Left ventricle myocardium superior (tissue), 1 donor: ENCODE data around the gene PIPOX. TPM values are rescaled to one million over a fixed set of nuclear protein-coding genes. Genes with fewer than 3 reads are reported as not detected.

Source experiments
- ATAC-seq: fragments of 200-7000 bp; cut with Tn5 transposase; one replicate; pipeline ENCODE4 v1.9.1; 2020; ENCODE audit warnings: mild to moderate bottlenecking, moderate library complexity
- DNase-seq: peaks from one replicate; pipeline ENCODE4 v3.0.0-alpha.2; 2020
- intact Hi-C: fragments of 100-400 bp; cut with micrococcal nuclease; formaldehyde crosslinking; loops from one replicate; pipeline ENCODE4 v1.11.0; 2022
- total RNA-seq: library from RNA; stranded (reverse); fragmentation: NEBNext Ultra II Directional; extraction: Animal tissue kit (Norgen Biotek cat#: 25700); gene quantifications from one replicate; pipeline ENCODE4 v1.2.1, GENCODE V29; 2021
- donor health status: DM: no; HTN: yes; CAD: no; lungs with severe emphysema.

PIPOX gene
- total RNA-seq, 1 donor from 2014 or later = 0.59 TPM

- intact Hi-C loops = no loop called here
- ATAC-seq = no peak
- DNase-seq = peak; percentile 13
Observed at GRCh38 chr17:29066606-29067005, 23.7 kb downstream of the PIPOX start.

- intact Hi-C loops = no loop called here
Observed at GRCh38 chr17:29068818-29069217, 25.9 kb downstream of the PIPOX start.

GRCh38 chr17:29069526-29070041 is 26.6 kb downstream of the PIPOX start:
- intact Hi-C loops = no loop called here
- DNase-seq = peak; percentile 46
- ATAC-seq = peak; percentile 47

More at GRCh38 chr17:29068818-29069217, 25.9 kb downstream of the PIPOX start:
- DNase-seq (peak; percentile 21), ATAC-seq (no peak)

GRCh38 chr17:29070308-29070707 is 27.4 kb downstream of the PIPOX start:
- peak; percentile 58 for ATAC-seq
- DNase-seq = peak; percentile 12
- intact Hi-C loops = no loop called here

GRCh38 chr17:29070781-29071180 is 27.8 kb downstream of the PIPOX start:
- intact Hi-C loops = no loop called here
- ATAC-seq (peak; percentile 2), DNase-seq (peak; percentile 10)

- ATAC-seq (no peak), DNase-seq (no peak)
- intact Hi-C loops = no loop called here
Observed at GRCh38 chr17:29071303-29071702, 28.4 kb downstream of the PIPOX start.

GRCh38 chr17:29073045-29073444 is 30.1 kb downstream of the PIPOX start:
- DNase-seq = no peak

GRCh38 chr17:29073520-29073919 is 30.6 kb downstream of the PIPOX start:
- no peak for ATAC-seq
- intact Hi-C loops = no loop called here
- DNase-seq = peak; percentile 13

More at GRCh38 chr17:29073045-29073444, 30.1 kb downstream of the PIPOX start:
- intact Hi-C loops = no loop called here
- no peak for ATAC-seq

- ATAC-seq (peak; percentile 70), DNase-seq (peak; percentile 67)
- intact Hi-C loops = no loop called here
Observed at GRCh38 chr17:29074488-29074887, 31.5 kb downstream of the PIPOX start.

- no peak for DNase-seq
- ATAC-seq = no peak
- intact Hi-C loops = no loop called here
Observed at GRCh38 chr17:29076087-29076486, 33.1 kb downstream of the PIPOX start.

GRCh38 chr17:29076722-29077121 is 33.8 kb downstream of the PIPOX start:
- intact Hi-C loops = no loop called here

GRCh38 chr17:29077320-29077719 is 34.4 kb downstream of the PIPOX start:
- intact Hi-C loops = no loop called here
- DNase-seq (no peak), ATAC-seq (no peak)

More at GRCh38 chr17:29076722-29077121, 33.8 kb downstream of the PIPOX start:
- peak; percentile 12 for ATAC-seq
- no peak for DNase-seq

GRCh38 chr17:29078183-29079045 is 35.5 kb downstream of the PIPOX start:
- DNase-seq = no peak
- peak; percentile 13 for ATAC-seq

GRCh38 chr17:29079433-29079832 is 36.5 kb downstream of the PIPOX start:
- ATAC-seq (no peak), DNase-seq (no peak)
- intact Hi-C loops = no loop called here

More at GRCh38 chr17:29078183-29079045, 35.5 kb downstream of the PIPOX start:
- intact Hi-C loops = no loop called here

GRCh38 chr17:29079887-29080286 is 36.9 kb downstream of the PIPOX start:
- ATAC-seq = no peak
- intact Hi-C loops = no loop called here
- no peak for DNase-seq

- ATAC-seq (no peak), DNase-seq (no peak)
- intact Hi-C loops = no loop called here
Observed at GRCh38 chr17:29080323-29080722, 37.4 kb downstream of the PIPOX start.

- intact Hi-C loops = no loop called here
- DNase-seq (no peak), ATAC-seq (no peak)
Observed at GRCh38 chr17:29080965-29081364, 38.0 kb downstream of the PIPOX start.

GRCh38 chr17:29084541-29085146 is 41.7 kb downstream of the PIPOX start:
- no peak for DNase-seq
- intact Hi-C loops = no loop called here
- no peak for ATAC-seq

GRCh38 chr17:29085223-29085622 is 42.3 kb downstream of the PIPOX start:
- no peak for ATAC-seq
- DNase-seq = no peak
- intact Hi-C loops = no loop called here

- intact Hi-C loops = no loop called here
- no peak for ATAC-seq
- DNase-seq = no peak
Observed at GRCh38 chr17:29086628-29087332, 43.8 kb downstream of the PIPOX start.
